DND-41 (cell line): ENCODE measurements around the gene ENHO.

Experiments used
- CTCF ChIP-seq: IDR thresholded peaks from 2 replicates; pipeline ENCODE4 v1.5.1; 2012; ENCODE audit warnings: borderline replicate concordance, low read length, moderate library complexity, mild to moderate bottlenecking; ENCODE audit not compliant: poor library complexity, severe bottlenecking; ENCODE audit errors: extremely low read depth
- EZH2 ChIP-seq: IDR thresholded peaks from 3 replicates; pipeline ENCODE4 v1.6.1; 2012; ENCODE audit warnings: borderline replicate concordance, low read depth, mild to moderate bottlenecking, moderate library complexity, low read length, inconsistent platforms; ENCODE audit not compliant: severe bottlenecking

DNA sequence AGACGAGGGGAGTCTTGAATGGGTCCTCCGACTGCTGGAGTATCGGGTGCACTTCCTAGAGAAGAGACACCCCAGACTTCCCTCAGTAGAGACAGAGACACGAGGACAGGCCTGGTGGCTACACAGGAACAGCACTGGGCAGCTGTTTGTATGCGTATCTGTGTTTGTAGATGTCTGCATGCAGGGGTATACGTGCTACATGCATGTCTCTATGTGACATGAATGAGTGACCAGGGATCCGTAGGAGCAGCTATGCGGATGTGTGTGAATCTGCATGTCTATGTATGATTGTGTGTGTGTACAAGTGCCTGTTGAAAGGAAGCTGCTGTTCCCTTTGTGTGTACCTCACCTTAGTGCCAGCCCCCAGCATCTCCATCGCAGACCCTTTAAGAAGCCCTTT, 35.6 kb upstream of the ENHO start:
- no peak for TF ChIP-seq EZH2
- no peak for TF ChIP-seq CTCF
